HepG2 (cell line): ENCODE measurements around the gene PLSCR2. TPM values are rescaled to one million over a fixed set of nuclear protein-coding genes. Genes with fewer than 3 reads are reported as not detected.

Experiments
- ATAC-seq: fragments of 200-7000 bp; cut with Tn5 transposase; 3 replicates; pipeline ENCODE4 v1.9.1; 2020; ENCODE audit warnings: mild to moderate bottlenecking, moderate library complexity
- BruUV-seq: library from RNA; stranded (reverse); fragments of 400-500 nt; replicated peaks from 2 replicates; lab custom pipeline; 2021; lab: Mats Ljungman, UMichigan
- CTCF ChIA-PET: fragments of 300-600 bp; formaldehyde crosslinking; extraction: SDS; loops from one replicate; lab custom pipeline; 2021; ENCODE audit warnings: low total read pairs, inconsistent platforms, low intra/inter-chr PET ratio; lab: Yijun Ruan, JAX
- POLR2A ChIA-PET: fragments of 350-600 bp; sonication (Branson Sonifier 250); formaldehyde crosslinking; loops from one replicate; lab custom pipeline; 2020; ENCODE audit warnings: antibody characterized with exemption, inconsistent platforms; lab: Yijun Ruan, JAX
- DNase-seq: peaks from one replicate; pipeline ENCODE4 v3.0.0-alpha.2; 2015; ENCODE audit warnings: low spot score
- FAIRE-seq: peaks from 3 replicates; lab custom pipeline; 2011; peaks lifted over from hg19 to GRCh38; lab: Jason Lieb, UNC
- H2AFZ ChIP-seq: one replicate; pipeline ENCODE4 v1.6.1; 2011; ENCODE audit warnings: low read length, inconsistent platforms
- H3K27ac ChIP-seq: fragments of 300-600 bp; 3 replicates; pipeline ENCODE4 v1.8.0; 2011; ENCODE audit warnings: mixed run types, mild to moderate bottlenecking, mixed read lengths, low read length, inconsistent platforms; ENCODE audit not compliant: insufficient read depth; ENCODE audit errors: extremely low read length
- H3K27me3 ChIP-seq, 2 experiments: fragments of 200-600 bp in 1 of 2; 2 replicates in 1 of 2; 3 replicates in 1 of 2; pipeline versions ENCODE4 v1.6.0 to v1.8.0; 2011; ENCODE audit warnings: low read length in 2 of 2, mild to moderate bottlenecking in 2 of 2, moderate library complexity in 2 of 2, inconsistent platforms in 1 of 2; ENCODE audit not compliant: insufficient read depth in 2 of 2, control insufficient read depth in 1 of 2
- H3K36me3 ChIP-seq, 2 experiments: fragments of 200-600 bp in 1 of 2; replicated peaks in 1 of 2; 2 replicates in 1 of 2; 3 replicates in 1 of 2; pipeline versions ENCODE4 v1.5.1 to v1.8.0; 2011; ENCODE audit warnings: low read length in 2 of 2, inconsistent platforms in 1 of 2; ENCODE audit not compliant: insufficient read depth in 2 of 2, control insufficient read depth in 1 of 2
- H3K4me1 ChIP-seq: 2 replicates; pipeline ENCODE4 v1.5.1; 2012; ENCODE audit warnings: low read length, inconsistent platforms; ENCODE audit not compliant: insufficient read depth
- H3K4me2 ChIP-seq: 2 replicates; pipeline ENCODE4 v1.6.0; 2011; ENCODE audit warnings: low read depth, low read length, inconsistent platforms
- H3K4me3 ChIP-seq, 3 experiments: fragments of 200-600 bp in 1 of 3; sonication (generic), shearing (Covaris generic) in 1 of 3; replicated peaks in 1 of 3; 2 replicates each; pipeline ENCODE4 v1.5.1; 2011 to 2016; ENCODE audit warnings: low read length in 3 of 3, inconsistent platforms in 2 of 3, low read depth in 2 of 3, mild to moderate bottlenecking in 2 of 3, control low read depth in 1 of 3, mixed read lengths in 1 of 3; ENCODE audit not compliant: insufficient read depth in 1 of 3
- H3K79me2 ChIP-seq: one replicate; pipeline ENCODE4 v1.6.1; 2011; ENCODE audit warnings: low read length, inconsistent platforms; ENCODE audit not compliant: insufficient read depth
- H3K9ac ChIP-seq: 2 replicates; pipeline ENCODE4 v1.6.0; 2011; ENCODE audit warnings: mild to moderate bottlenecking, low read depth, low read length, inconsistent platforms; ENCODE audit not compliant: insufficient read depth
- H3K9me3 ChIP-seq: 2 replicates; pipeline ENCODE4 v1.5.1; 2012; ENCODE audit warnings: mild to moderate bottlenecking, low read length
- H4K20me1 ChIP-seq: 2 replicates; pipeline ENCODE4 v1.6.0; 2011; ENCODE audit warnings: inconsistent platforms, mild to moderate bottlenecking, low read length, moderate library complexity; ENCODE audit not compliant: insufficient read depth
- CHD2 ChIP-seq: IDR thresholded peaks from 2 replicates; pipeline ENCODE4 v1.6.1; 2011; ENCODE audit warnings: low read depth, low read length, improper control_type of control experiment
- FOXK2 ChIP-seq: fragments of 450-650 bp; IDR thresholded peaks from 2 replicates; pipeline ENCODE4 v1.6.1; 2016
- FUBP1 ChIP-seq: sonication (generic); formaldehyde crosslinking; IDR thresholded peaks from 2 replicates; pipeline ENCODE4 v1.5.1; 2020; ENCODE audit warnings: missing genetic modification reagents, mild to moderate bottlenecking, borderline replicate concordance
- KMT2B ChIP-seq: IDR thresholded peaks from 2 replicates; pipeline ENCODE4 v1.6.1; 2016; ENCODE audit warnings: missing genetic modification reagents, missing compliant biosample characterization
- MAFF ChIP-seq: IDR thresholded peaks from 2 replicates; pipeline ENCODE4 v1.6.1; 2011; ENCODE audit warnings: low read depth, low read length, improper control_type of control experiment
- MAFK ChIP-seq, 2 experiments: IDR thresholded peaks in 1 of 2; conservative IDR thresholded peaks in 1 of 2; 2 replicates each; pipeline ENCODE4 v1.6.1; 2011; ENCODE audit warnings: improper control_type of control experiment in 2 of 2, low read length in 2 of 2
- MLLT10 ChIP-seq: sonication (generic); formaldehyde crosslinking; IDR thresholded peaks from 2 replicates; pipeline ENCODE4 v1.4.0; 2020; ENCODE audit warnings: missing genetic modification reagents
- RFXANK ChIP-seq: IDR thresholded peaks from 2 replicates; pipeline ENCODE4 v1.6.1; 2016
- SMAD3 ChIP-seq: sonication (generic); formaldehyde crosslinking; IDR thresholded peaks from 2 replicates; pipeline ENCODE4 v1.4.0; 2020; ENCODE audit warnings: missing genetic modification reagents
- YEATS4 ChIP-seq: sonication (generic); formaldehyde crosslinking; IDR thresholded peaks from 2 replicates; pipeline ENCODE4 v1.4.0; 2020; ENCODE audit warnings: missing genetic modification reagents, borderline replicate concordance
- ZBTB8A ChIP-seq: sonication (generic); formaldehyde crosslinking; IDR thresholded peaks from 2 replicates; pipeline ENCODE4 v1.4.0; 2020; ENCODE audit warnings: mild to moderate bottlenecking, low read depth, missing genetic modification reagents, borderline replicate concordance
- ZNF124 ChIP-seq: sonication (generic); formaldehyde crosslinking; IDR thresholded peaks from 2 replicates; pipeline ENCODE4 v1.4.0; 2020; ENCODE audit warnings: missing genetic modification reagents
- ZNF263 ChIP-seq: sonication (generic); formaldehyde crosslinking; IDR thresholded peaks from 2 replicates; pipeline ENCODE4 v1.4.0; 2020; ENCODE audit warnings: missing genetic modification reagents
- ZNF501 ChIP-seq: sonication (generic); formaldehyde crosslinking; IDR thresholded peaks from 2 replicates; pipeline ENCODE4 v1.5.1; 2020; ENCODE audit warnings: mild to moderate bottlenecking, moderate library complexity, missing genetic modification reagents
- WGBS: methylation state at CpG from one replicate; pipeline ENCODE4 v1.1.6; 2017; ENCODE audit warnings: low lambda C conversion rate; 5-methylcytosine and 5-hydroxymethylcytosine counted together
- in situ Hi-C: cut with HindIII; loops from 2 replicates; pipeline ENCODE4 v1.10.0; 2017; ENCODE audit warnings: low pct_unique_long_range_greater_than_20kb; ENCODE audit not compliant: extremely low pct_ligation_motif_present
- intact Hi-C: fragments of 100-400 bp; cut with micrococcal nuclease; formaldehyde crosslinking; loops from one replicate; pipeline ENCODE4 v1.10.0; 2022; ENCODE audit not compliant: unreplicated experiment
- polyA plus RNA-seq, 8 experiments: library from polyadenylated mRNA; depleted of rRNA in 3 of 8; stranded (reverse) in 7 of 8; unstranded in 1 of 8; fragments of >200 nt; fragmentation: Illumina TruSeq in 4 of 8; extraction: Trizol in 4 of 8; gene quantifications; 2 replicates each; pipeline versions ENCODE4 v1.2.1 to v1.2.3, GENCODE V29; 2011 to 2016; ENCODE audit warnings: low read depth in 4 of 8, missing spikeins in 1 of 8, mixed read lengths in 1 of 8; ENCODE audit not compliant: insufficient read depth in 1 of 8
- total RNA-seq, 5 experiments: library from RNA; depleted of rRNA; stranded (reverse); fragments of >200 nt; fragmentation: Illumina TruSeq; extraction: Trizol; gene quantifications; 2 replicates each; pipeline ENCODE4 v1.2.3, GENCODE V29; 2016; ENCODE audit warnings: low read depth in 1 of 5
- TF ChIP-seq, protein P1 (sequence below): sonication (generic); formaldehyde crosslinking; IDR thresholded peaks from 2 replicates; pipeline ENCODE4 v1.5.1; 2020; ENCODE audit warnings: mild to moderate bottlenecking, missing genetic modification reagents

Gene PLSCR2
- total and polyA plus RNA-seq, 2 of the 13 experiments (the other 11 are each of a cell fraction or from before 2014, with no cell fraction given), result not detected

DNA sequence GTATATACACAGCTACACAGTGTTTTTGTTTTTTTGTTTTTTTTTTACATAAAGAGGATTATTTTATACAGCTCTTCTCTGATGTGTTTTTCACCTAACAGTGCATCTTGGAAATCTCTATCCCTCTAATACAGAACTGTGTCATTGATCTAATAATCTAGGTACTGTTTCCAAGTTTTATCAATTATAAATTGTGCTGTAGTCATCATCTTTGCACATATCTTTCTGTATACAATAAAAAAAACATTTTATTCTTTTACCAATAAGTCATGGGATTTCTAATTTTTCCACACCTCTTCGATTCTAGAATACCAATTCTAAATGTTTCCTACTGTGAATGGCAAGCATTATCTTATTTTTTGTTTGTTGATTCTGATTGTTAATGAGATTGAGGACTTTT is 1.7 kb upstream of the PLSCR2 start:
- H3K4me2 ChIP-seq, result no peak overlapping the region
- TF ChIP-seq MAFK (conservative IDR thresholded peaks at IDR 0.05 in 1 of 2, IDR thresholded peaks at IDR 0.05 in 1 of 2; ENCODE audit: low read length in 2 of 2) (peak; percentile 35 to 71; a peak in 3 of 4 replicates), SMAD3 (CRISPR knock-in tag) (no peak), MLLT10 (CRISPR knock-in tag) (no peak), MAFF (0 out of 2 replicates have a peak, but pooled peaks have one; percentile 12)
- ChIA-PET CTCF (no interaction called here), POLR2A (no interaction called here)
- FAIRE-seq (no peak), ATAC-seq (no peak), DNase-seq (no peak)
- no TSS peak for BruUV-seq
- 0% methylated on average over 1 of the region's 1 CpG for WGBS
- no peak overlapping the region for H3K4me3 ChIP-seq
- no peaks in the 10 kb centered on the region for H4K20me1 ChIP-seq
- in situ Hi-C loops, result no loop called here
- no peaks in the 10 kb centered on the region for H3K27me3 ChIP-seq
- H3K79me2 ChIP-seq, result no peaks in the 10 kb centered on the region
- no peak overlapping the region for H3K9ac ChIP-seq
- H2AFZ ChIP-seq, result no peak overlapping the region
- no peaks in the 10 kb centered on the region for H3K36me3 ChIP-seq
- intact Hi-C loops, result no loop called here
- H3K27ac ChIP-seq, result no peak overlapping the region
- H3K4me1 ChIP-seq, result no peaks in the 10 kb centered on the region
- H3K9me3 ChIP-seq, result no peaks in the 10 kb centered on the region

- Histone ChIP-seq H3K36me3 (no peaks in the 10 kb centered on the region), H4K20me1 (no peaks in the 10 kb centered on the region), H2AFZ (no peak overlapping the region), H3K4me2 (no peak overlapping the region), H3K4me3 (no peak overlapping the region), H3K9ac (no peak overlapping the region), H3K27me3 (no peaks in the 10 kb centered on the region), H3K4me1 (no peaks in the 10 kb centered on the region), H3K9me3 (no peaks in the 10 kb centered on the region), H3K79me2 (no peaks in the 10 kb centered on the region), H3K27ac (no peak overlapping the region)
- in situ Hi-C loops (no loop called here), intact Hi-C loops (no loop called here)
- no peak for DNase-seq
- BruUV-seq, result no TSS peak
- CTCF ChIA-PET, result no interaction called here
- whole genome bisulfite sequencing, result 45% methylated on average over 9 of the region's 9 CpGs
- no peak for FAIRE-seq
- POLR2A ChIA-PET, result no interaction called here
- ATAC-seq, result no peak
- TF ChIP-seq FOXK2 (no peak), ZBTB8A (no peak), YEATS4 (CRISPR knock-in tag) (no peak), RFXANK (CRISPR knock-in tag) (no peak), ZNF263 (CRISPR knock-in tag) (no peak), ZNF501 (CRISPR knock-in tag) (no peak), KMT2B (CRISPR knock-in tag) (no peak), CHD2 (no peak), FUBP1 (CRISPR knock-in tag) (no peak), SMAD3 (CRISPR knock-in tag) (no peak), ZNF124 (no peak)
- TF ChIP-seq, protein P1, sequence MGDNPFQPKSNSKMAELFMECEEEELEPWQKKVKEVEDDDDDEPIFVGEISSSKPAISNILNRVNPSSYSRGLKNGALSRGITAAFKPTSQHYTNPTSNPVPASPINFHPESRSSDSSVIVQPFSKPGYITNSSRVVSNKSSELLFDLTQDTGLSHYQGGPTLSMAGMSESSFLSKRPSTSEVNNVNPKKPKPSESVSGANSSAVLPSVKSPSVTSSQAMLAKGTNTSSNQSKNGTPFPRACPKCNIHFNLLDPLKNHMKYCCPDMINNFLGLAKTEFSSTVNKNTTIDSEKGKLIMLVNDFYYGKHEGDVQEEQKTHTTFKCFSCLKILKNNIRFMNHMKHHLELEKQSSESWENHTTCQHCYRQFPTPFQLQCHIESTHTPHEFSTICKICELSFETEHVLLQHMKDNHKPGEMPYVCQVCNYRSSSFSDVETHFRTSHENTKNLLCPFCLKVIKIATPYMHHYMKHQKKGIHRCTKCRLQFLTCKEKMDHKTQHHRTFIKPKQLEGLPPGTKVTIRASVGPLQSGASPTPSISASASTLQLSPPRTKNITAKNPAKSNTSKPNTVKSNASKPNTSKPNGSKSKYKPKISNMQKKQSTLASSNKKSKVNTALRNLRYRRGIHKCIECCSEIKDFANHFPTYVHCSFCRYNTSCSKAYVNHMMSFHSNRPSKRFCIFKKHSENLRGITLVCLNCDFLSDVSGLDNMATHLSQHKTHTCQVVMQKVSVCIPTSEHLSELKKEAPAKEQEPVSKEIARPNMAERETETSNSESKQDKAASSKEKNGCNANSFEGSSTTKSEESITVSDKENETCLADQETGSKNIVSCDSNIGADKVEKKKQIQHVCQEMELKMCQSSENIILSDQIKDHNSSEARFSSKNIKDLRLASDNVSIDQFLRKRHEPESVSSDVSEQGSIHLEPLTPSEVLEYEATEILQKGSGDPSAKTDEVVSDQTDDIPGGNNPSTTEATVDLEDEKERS (CRISPR knock-in tag), result no peak
Observed at GRCh38 chr3:146470425-146470990, 1.1 kb upstream of the PLSCR2 start.
